Measurements from ENCODE around the gene HSDL2.
A peak's percentile ranks its signal among the peaks of the same experiment; 100 is the strongest.
"Not testable (repeated sequence)": the region's sequence is repeated elsewhere in the genome, so short reads cannot be mapped to it uniquely, and the experiment has no call there.

The HSDL2 gene

GRCh38 chr9:112403614-112404201 lies 23.8 kb downstream of the HSDL2 start:
- DNase-seq: no peak

DNA sequence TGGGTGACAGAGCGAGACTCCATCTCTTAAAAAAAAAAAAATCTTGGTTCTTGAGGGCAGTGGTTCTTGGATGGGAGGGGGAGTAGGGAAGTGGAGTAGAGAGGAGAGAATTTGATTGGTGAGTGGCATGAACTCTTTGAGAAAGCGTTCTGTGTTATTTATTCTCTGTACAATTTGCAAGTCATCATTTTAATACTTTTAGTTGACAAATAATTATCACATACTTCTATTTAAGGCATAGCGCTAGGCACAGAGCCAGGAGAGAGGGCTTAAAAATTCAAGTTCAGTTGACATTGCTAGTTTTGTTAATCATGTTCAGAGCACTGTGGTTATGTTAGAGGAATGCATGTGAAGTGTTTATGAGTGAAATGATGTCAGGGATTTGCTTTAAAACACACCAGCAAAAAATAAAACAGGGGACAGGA lies 24.6 kb downstream of the HSDL2 start:
- no peak for DNase-seq

- no peak for DNase-seq
These were observed 28.4 kb downstream of the HSDL2 start for GRCh38 chr9:112408275-112408674.

GRCh38 chr9:112408819-112409218 lies 28.9 kb downstream of the HSDL2 start:
- no peak for DNase-seq

- DNase-seq: no peak
These were observed 29.9 kb downstream of the HSDL2 start for GRCh38 chr9:112409758-112410157.

DNA sequence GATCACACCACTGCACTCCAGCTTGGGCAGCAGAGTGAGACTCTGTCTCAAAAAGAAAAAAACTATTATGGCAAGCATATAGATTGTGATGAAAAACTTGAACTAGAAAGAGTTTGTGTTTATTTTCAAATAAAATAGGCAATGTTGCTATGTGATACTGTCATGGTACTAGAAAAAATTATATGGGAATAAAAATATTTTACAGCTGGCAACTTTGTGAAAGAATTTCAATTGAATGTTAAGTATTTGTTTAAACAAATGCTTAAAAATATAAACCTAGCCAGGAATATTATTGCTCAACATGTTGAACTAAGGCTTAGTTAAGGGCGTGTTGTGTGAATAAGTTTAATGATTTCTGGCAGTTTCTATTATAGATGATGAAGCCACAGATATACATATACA lies 31.7 kb downstream of the HSDL2 start:
- no peak for DNase-seq

DNA sequence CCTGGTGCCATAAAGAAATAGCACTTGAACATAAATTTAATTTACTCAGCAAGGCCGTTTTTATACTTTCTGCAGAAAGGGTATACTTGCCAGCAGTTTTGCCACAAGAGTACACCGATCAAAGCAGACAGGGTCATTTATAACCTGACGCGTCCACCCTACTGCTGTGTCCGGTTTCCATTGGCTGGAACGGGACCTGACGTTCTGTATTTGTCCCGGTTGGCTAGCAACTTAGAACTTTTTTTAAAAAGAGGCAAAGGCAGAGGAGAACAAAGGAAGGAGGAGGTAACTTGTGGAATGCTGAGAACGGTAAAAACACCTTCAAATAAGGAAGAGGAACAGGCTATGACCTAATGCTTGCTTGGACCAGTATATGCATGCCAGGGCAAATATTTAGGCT lies 33.8 kb downstream of the HSDL2 start:
- DNase-seq: not testable (repeated sequence)

- DNase-seq: no peak
These were observed 40.3 kb downstream of the HSDL2 start for GRCh38 chr9:112420208-112420607.

- no peak for DNase-seq
These were observed 41.9 kb downstream of the HSDL2 start for GRCh38 chr9:112421771-112422222.

- DNase-seq: no peak
These were observed 42.7 kb downstream of the HSDL2 start for GRCh38 chr9:112422417-112423148.

DNA sequence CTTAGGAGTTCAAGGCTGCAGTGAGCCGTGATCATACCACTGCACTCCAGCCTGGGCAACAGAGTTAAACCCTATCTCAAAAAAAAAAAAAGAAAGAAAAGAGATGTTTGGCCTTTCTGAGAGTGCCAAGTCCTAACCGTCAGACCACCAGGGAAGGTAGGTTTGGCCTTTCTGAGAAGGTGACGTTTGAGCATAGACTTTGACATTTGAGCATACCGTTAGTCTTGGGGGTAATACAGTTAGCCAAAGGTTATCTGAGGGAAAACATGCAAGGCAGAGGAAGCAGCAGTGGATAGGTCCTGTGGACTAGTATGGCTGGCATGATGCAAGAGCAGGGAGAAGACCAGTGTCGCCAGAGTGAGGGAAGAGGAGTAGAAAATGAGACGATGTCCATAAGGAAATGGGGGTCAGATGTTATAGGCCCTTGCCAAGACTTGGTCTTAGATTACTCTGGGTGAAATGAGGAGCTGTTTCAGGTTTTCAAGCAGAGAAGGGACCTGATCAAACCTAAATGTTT lies 50.2 kb downstream of the HSDL2 start:
- no peak for DNase-seq

GRCh38 chr9:112433499-112434392 lies 53.8 kb downstream of the HSDL2 start:
- DNase-seq: no peak

DNA sequence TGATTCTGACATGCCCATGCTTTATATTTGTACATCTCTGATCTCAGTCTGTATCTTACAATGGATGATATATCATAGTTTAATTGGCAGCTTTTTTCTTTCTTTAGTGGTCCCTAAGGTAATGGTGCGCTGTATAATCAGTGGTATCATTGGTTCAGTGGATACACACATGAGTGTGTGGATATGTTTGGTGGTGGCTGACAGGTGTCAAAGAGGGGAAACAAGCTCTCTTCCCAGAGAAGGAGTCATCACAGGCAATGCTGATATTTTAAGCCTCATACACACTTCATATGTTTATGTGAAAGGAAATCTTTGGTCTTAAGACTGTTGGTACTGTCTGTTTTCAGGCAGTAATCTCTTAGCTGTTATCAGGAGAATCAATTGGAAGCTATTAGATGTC lies 54.6 kb downstream of the HSDL2 start:
- no peak for DNase-seq

DNA sequence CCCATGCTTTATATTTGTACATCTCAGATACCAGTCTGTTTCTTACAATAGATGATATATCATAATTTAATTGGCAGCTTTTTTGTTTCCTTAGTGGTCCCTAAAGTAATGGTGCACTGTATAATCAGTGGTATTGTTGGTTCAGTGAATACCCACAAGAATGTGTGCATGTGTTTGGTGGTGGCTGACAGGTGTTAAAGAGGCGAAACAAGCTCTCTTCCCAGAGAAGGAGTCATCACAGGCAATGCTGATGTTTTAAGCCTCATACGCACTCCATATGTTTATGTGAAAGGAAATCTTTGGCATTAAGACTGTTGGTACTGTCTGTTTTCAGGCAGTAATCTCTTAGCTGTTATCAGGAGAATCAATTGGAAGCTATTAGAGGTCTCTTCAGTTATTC lies 57.5 kb downstream of the HSDL2 start:
- DNase-seq: no peak

DNA sequence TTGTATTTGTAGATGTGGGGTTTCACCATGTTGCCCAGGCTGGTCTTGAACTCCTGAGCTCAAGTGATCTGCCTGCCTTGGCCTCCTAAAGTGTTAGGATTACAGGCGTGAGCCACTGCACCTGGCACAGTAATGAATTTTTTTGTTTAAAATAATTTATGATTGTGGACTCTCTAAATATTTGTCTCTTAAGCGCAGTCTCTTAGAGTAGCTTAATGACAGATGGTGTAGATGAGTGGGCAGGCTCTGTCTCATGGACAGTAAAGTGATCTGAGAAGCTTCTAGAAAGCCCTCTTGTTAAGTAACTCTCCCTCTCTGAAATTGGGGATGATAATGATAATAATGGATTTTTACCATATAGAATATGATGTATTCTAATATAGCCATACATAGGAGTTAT lies 59.3 kb downstream of the HSDL2 start:
- peak; percentile 58 for DNase-seq

DNA sequence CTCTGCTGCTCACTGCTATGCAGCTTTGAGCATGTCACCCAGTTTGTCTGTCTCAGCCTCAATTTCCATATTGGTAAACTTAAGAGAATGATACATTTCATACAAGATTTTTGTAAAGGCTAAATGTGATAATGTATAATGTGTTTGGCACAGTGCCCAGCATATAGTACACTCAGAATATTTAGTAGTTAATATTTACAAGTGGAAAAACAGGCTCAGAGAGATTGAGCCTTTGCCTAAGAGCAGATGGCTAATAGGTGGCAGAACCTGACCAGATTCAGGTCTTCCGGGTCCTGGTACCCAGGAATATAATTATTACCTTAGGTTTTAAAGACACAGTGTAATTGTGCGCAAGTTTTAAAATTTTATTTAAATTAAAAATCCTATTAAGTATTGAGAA lies 59.9 kb downstream of the HSDL2 start:
- no peak for DNase-seq

GRCh38 chr9:112443200-112443599 lies 63.3 kb downstream of the HSDL2 start:
- no peak for DNase-seq

GRCh38 chr9:112443636-112444035 lies 63.7 kb downstream of the HSDL2 start:
- DNase-seq: no peak

- no peak for DNase-seq
These were observed 65.3 kb downstream of the HSDL2 start for GRCh38 chr9:112445196-112445595.

GRCh38 chr9:112446080-112446479 lies 66.2 kb downstream of the HSDL2 start:
- no peak for DNase-seq

- no peak for DNase-seq
These were observed 66.6 kb downstream of the HSDL2 start for GRCh38 chr9:112446526-112446925.

DNA sequence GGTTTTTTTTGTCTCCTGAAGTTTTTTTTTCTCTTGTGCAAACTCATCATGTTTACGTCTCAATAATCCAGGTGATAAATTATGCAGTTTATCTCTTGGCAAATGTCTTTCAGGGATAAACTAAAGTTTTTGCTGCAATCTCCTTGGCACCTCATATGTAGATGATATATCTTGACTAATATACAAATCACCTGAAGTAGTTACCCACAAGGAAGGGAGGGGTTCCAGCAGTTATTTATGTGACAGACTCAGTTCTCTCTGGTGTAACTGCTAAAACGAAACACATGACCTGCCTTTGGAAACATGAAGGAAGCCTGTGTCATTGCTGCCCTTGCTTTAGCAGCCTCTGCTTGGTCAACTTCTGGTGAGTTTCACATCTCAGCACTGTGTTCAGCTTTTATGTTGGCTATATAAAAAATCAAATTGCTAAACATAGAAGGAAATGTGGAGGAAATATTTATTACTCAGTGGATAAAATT lies 67.4 kb downstream of the HSDL2 start:
- no peak for DNase-seq

DNA sequence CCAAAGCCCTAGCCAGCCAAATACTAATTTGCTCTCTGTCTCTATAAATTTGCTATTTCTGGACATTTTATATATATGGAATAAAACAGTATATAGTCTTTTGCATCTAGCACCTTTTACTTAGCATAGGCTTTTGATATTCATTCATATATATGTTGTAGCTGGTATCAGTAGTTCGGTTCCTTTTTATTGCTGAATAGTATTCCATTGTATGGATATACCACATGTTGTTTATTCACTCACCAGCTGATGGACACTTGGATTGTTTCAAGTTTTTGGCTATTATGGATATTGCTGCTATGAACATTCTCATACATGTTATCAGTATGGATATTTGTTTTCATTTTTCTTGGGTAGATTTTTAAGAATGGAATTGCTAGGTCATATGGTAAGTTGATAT lies 82.9 kb downstream of the HSDL2 start:
- DNase-seq: no peak
